GM18499 (cell line): ENCODE data around the gene PCA3.
"Not testable (repeated sequence)": the region's sequence is repeated elsewhere in the genome, so short reads cannot be mapped to it uniquely, and the experiment has no call there.

Experiments used
- ATAC-seq: cut with Tn5 transposase; IDR thresholded peaks from one replicate; pipeline ENCODE4 v1.9.1; 2021; ENCODE audit warnings: moderate number of reproducible peaks; ENCODE audit not compliant: insufficient read depth, unreplicated experiment

PCA3 gene

GRCh38 chr9:76764138-76764537, at the start of gene PCA3:
Gene PCA3 (plus strand): TSS chr9:76764438.
- no peak for ATAC-seq

GRCh38 chr9:76716085-76716672, 48.1 kb upstream of the PCA3 start:
- no peak for ATAC-seq

GRCh38 chr9:76717176-76717575, 47.1 kb upstream of the PCA3 start:
- no peak for ATAC-seq

- ATAC-seq: no peak
Observed at GRCh38 chr9:76717613-76718012, 46.6 kb upstream of the PCA3 start.

GRCh38 chr9:76718166-76718565, 46.1 kb upstream of the PCA3 start:
- no peak for ATAC-seq

- ATAC-seq: no peak
Observed at GRCh38 chr9:76720245-76720644, 44.0 kb upstream of the PCA3 start.

- no peak for ATAC-seq
Observed at GRCh38 chr9:76725011-76725546, 39.2 kb upstream of the PCA3 start.

- no peak for ATAC-seq
Observed at GRCh38 chr9:76725885-76726284, 38.4 kb upstream of the PCA3 start.

GRCh38 chr9:76729116-76729515, 35.1 kb upstream of the PCA3 start:
- no peak for ATAC-seq

- ATAC-seq: no peak
Observed at GRCh38 chr9:76729980-76730737, 34.1 kb upstream of the PCA3 start.

GRCh38 chr9:76730801-76731200, 33.4 kb upstream of the PCA3 start:
- ATAC-seq: no peak

GRCh38 chr9:76732341-76732958, 31.8 kb upstream of the PCA3 start:
- ATAC-seq: no peak

- no peak for ATAC-seq
Observed at GRCh38 chr9:76733096-76733495, 31.1 kb upstream of the PCA3 start.

GRCh38 chr9:76734716-76735115, 29.5 kb upstream of the PCA3 start:
- ATAC-seq: no peak

GRCh38 chr9:76737154-76737902, 26.9 kb upstream of the PCA3 start:
- no peak for ATAC-seq

- no peak for ATAC-seq
Observed at GRCh38 chr9:76738402-76738801, 25.8 kb upstream of the PCA3 start.

- no peak for ATAC-seq
Observed at GRCh38 chr9:76741524-76741923, 22.7 kb upstream of the PCA3 start.

GRCh38 chr9:76742890-76743289, 21.3 kb upstream of the PCA3 start:
- ATAC-seq: not testable (repeated sequence)

GRCh38 chr9:76743931-76744330, 20.3 kb upstream of the PCA3 start:
- ATAC-seq: no peak

- ATAC-seq: no peak
Observed at GRCh38 chr9:76744336-76744735, 19.9 kb upstream of the PCA3 start.

GRCh38 chr9:76751001-76751400, 13.2 kb upstream of the PCA3 start:
- no peak for ATAC-seq
